ENCODE measurements around the gene MKNK2.

The MKNK2 gene

DNA sequence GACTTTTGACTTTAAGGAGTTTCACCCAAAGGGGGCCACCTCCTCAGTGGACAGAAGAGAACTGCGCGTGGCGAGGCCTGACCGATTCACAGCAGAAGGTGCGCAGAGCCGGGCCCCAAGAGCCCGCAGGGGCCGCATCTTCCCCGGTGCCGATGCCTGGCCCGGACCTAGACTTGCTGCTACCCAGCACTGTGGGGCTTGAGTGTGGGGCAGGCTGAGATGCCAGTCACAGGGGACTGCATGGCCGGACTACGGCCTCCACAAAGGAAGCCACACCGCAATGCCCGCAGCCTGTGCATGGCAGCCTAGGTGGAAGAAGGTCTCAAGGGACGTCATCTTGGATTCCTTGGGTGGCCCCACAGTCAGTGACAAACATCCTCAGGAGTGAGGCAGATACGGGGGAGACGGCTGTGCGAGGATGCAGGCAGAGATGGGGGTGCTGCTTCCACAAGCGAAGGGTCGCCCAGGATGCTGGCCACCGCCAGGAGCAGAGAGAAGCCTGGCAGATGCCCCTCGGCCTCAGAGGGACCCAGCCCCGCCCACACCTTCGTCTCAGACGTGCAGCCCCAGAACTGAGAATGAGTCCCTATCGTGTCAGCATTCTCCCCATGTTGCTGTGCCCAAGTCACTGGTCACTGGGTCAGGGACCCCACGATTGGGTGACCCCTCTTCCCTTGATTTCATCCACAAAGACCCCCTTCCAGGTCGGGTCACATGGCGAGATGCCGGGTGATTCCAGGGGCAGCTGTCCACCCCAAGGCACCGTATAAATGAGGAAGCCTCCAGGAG lies 28.2 kb upstream of the MKNK2 start:
- DNase-seq (ENCODE audit: low spot score): no peak
- in situ Hi-C loops (cut with MboI; ENCODE audit: low sequenced_read_pairs, unreplicated experiment): no loop called here
- TF ChIP-seq, protein P1, sequence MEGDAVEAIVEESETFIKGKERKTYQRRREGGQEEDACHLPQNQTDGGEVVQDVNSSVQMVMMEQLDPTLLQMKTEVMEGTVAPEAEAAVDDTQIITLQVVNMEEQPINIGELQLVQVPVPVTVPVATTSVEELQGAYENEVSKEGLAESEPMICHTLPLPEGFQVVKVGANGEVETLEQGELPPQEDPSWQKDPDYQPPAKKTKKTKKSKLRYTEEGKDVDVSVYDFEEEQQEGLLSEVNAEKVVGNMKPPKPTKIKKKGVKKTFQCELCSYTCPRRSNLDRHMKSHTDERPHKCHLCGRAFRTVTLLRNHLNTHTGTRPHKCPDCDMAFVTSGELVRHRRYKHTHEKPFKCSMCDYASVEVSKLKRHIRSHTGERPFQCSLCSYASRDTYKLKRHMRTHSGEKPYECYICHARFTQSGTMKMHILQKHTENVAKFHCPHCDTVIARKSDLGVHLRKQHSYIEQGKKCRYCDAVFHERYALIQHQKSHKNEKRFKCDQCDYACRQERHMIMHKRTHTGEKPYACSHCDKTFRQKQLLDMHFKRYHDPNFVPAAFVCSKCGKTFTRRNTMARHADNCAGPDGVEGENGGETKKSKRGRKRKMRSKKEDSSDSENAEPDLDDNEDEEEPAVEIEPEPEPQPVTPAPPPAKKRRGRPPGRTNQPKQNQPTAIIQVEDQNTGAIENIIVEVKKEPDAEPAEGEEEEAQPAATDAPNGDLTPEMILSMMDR (IDR thresholded peaks at IDR 0.05; ENCODE audit: borderline replicate concordance, control extremely low read depth, extremely low read depth, insufficient read depth, missing control alignments): no peak

DNA sequence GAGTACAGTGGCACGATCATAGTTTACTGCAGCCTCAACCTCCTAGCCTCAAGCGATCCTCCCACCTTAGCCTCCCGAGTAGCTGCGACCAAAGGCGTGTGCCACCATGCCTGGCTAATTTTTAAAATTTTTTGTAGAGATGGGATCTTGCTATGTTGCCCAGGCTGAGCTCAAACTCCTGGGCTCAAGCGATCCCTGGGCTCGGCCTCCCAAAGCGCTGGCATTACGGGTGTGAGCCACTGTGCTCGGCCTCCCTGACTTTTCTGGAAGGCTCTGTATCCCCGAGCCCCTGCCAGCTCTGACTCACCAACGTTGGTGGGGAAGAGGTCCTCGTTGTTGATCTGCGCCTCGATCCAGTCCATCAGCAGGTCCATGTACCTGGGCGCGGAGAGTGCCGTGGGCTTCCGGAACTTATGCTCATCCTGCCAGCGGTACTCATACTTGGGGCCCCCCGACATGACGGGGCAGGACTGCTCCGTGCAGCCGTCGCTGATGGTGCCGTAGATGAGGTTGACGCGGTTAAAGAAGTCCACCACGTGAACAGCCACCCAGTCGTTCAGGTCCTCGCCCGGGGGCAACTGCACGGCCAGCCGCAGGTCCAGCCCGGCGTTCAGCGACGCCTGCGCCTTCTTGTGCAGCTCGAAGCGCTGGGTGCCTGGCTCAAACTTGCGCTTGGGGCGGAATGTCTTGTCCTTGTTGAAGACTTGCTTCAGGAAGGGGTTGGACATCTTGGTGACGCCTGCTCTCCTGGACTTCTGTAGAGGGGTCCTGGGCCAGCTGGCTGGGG lies 27.0 kb upstream of the MKNK2 start:
- DNase-seq (ENCODE audit: low spot score): no peak
- in situ Hi-C loops (cut with MboI; ENCODE audit: low sequenced_read_pairs, unreplicated experiment): no loop called here
- TF ChIP-seq, protein P1 (IDR thresholded peaks at IDR 0.05; ENCODE audit: borderline replicate concordance, control extremely low read depth, extremely low read depth, insufficient read depth, missing control alignments): no peak

GRCh38 chr19:2077398-2077797 lies 26.4 kb upstream of the MKNK2 start:
- TF ChIP-seq, protein P1 (IDR thresholded peaks at IDR 0.05; ENCODE audit: borderline replicate concordance, control extremely low read depth, extremely low read depth, insufficient read depth, missing control alignments): no peak
- in situ Hi-C loops (cut with MboI; ENCODE audit: low sequenced_read_pairs, unreplicated experiment): no loop called here
- DNase-seq (ENCODE audit: low spot score): no peak

- in situ Hi-C loops (cut with MboI; ENCODE audit: low sequenced_read_pairs, unreplicated experiment): no loop called here
- TF ChIP-seq, protein P1 (IDR thresholded peaks at IDR 0.05; ENCODE audit: borderline replicate concordance, control extremely low read depth, extremely low read depth, insufficient read depth, missing control alignments): no peak
- no peak for DNase-seq (ENCODE audit: low spot score)
These were observed 25.5 kb upstream of the MKNK2 start for GRCh38 chr19:2076526-2076944.

GRCh38 chr19:2072757-2073551 lies 21.9 kb upstream of the MKNK2 start:
- TF ChIP-seq, protein P1 (IDR thresholded peaks at IDR 0.05; ENCODE audit: borderline replicate concordance, control extremely low read depth, extremely low read depth, insufficient read depth, missing control alignments): no peak
- in situ Hi-C loops (cut with MboI; ENCODE audit: low sequenced_read_pairs, unreplicated experiment): no loop called here
- DNase-seq (ENCODE audit: low spot score): no peak

- no peak for DNase-seq (ENCODE audit: low spot score)
- in situ Hi-C loops (cut with MboI; ENCODE audit: low sequenced_read_pairs, unreplicated experiment): no loop called here
- TF ChIP-seq, protein P1 (IDR thresholded peaks at IDR 0.05; ENCODE audit: borderline replicate concordance, control extremely low read depth, extremely low read depth, insufficient read depth, missing control alignments): no peak
These were observed 20.1 kb upstream of the MKNK2 start for GRCh38 chr19:2070986-2071673.
